HG02840 (cell line): ENCODE data around the gene MRE11.
"Not testable (repeated sequence)": the region's sequence is repeated elsewhere in the genome, so short reads cannot be mapped to it uniquely, and the experiment has no call there.

ENCODE experiments used
- ATAC-seq: cut with Tn5 transposase; IDR thresholded peaks from one replicate; pipeline ENCODE4 v1.9.1; 2021; ENCODE audit warnings: mild to moderate bottlenecking, moderate library complexity, moderate number of reproducible peaks; ENCODE audit not compliant: unreplicated experiment, low FRiP score

Gene MRE11

GRCh38 chr11:94433049-94433448 is 60.6 kb downstream of the MRE11 start:
- ATAC-seq, result no peak

DNA sequence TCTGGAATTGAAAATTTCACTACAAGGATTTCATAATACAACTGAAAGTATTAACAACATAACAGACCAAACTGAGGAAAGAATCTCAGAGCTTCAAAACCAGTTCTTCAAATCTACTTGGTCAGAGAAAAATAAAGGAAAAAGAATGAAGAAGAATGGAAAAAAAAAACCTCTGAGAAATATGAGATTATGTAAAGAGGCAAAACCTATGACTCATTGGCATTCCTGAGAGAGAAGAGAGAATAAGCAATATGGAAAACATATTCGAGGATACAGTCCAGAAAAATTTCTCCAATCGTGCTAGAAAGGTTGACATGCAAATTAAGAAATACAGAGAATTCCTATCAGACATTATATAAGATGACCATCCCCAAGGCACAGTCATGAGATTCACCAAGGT is 69.0 kb downstream of the MRE11 start:
- ATAC-seq, result no peak

DNA sequence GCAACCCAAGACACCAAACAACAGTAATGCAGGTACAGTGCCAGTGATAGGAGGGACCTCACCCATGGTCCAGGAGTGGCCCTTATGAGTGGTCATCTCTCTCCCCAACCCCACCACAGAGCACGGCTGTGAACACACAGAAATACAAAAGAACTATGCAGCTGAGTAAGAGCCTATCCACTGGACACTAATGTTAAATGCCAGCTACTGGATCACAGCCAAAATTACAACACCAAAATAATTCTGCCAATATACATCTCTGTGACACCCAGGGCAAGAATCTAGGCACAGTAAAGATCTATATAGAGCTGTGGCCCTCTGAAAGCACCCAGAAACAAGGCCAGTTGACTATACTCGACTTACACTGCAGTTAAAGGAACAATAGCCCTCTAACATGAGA is 69.6 kb downstream of the MRE11 start:
- ATAC-seq, result no peak

GRCh38 chr11:94423507-94423906 is 70.1 kb downstream of the MRE11 start:
- no peak for ATAC-seq

GRCh38 chr11:94418123-94418765 is 75.4 kb downstream of the MRE11 start:
- ATAC-seq, result no peak

DNA sequence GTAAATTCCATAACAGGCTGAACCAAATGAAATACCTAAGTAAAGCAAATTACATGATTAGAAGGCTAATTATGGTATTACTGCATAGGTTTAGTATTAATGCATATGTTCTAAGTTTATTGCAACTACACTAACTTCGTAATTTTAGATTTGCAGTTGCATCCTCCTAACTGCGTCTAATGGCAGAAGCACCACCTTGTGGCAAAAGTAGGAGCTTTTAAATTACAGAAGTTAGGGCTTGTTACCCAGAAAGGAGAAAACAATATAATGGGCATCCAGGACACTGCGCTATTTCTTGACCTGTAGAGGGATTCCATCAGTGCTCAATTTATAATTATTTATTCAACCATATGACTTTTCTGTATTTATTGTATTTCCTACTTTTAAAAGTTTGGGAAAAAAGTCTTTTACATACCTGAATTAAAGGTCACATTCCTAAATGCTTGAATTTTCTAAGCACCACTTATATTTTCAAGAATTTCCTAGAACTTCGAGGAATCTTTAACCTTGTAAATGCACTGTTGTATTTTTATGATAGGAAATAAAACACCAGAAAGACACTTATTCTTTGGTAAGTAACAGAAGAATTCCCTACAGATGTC is 76.2 kb downstream of the MRE11 start:
- no peak for ATAC-seq

DNA sequence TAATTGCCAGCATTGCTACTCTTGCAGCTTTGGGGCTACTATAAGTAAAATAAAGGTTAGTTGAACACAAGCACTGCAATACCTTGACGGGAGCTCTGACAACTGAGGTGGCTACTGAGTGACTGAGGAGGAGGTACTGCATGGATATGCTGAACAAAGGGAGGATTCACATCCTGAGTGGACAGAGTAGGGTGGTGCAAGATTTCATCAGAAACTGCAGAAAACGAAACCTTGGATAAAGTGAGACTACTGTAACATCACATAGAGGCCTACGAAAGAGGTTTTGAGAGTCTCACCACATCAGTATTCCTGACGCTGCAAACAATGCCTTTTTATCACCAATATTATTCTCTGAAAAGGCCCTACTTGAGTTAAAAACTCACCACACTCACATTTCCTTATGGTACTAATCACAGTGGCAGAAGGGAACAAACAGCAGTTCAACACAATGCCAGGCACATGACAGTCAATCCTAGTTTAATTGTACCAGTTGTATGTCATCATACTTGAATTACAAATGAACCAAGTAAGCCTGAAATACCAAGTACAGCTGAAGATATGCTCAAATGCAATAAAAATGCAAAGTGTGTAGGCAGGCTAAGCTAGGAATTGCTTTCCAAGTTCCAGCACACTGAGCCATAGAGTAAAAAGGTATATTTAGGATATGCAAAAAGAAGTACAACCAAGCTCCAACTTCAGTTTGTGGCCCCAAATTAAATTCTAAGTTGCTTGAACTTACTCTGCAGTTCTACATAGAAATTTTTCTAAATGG is 88.4 kb downstream of the MRE11 start:
- ATAC-seq, result no peak

GRCh38 chr11:94402355-94402754 is 91.3 kb downstream of the MRE11 start:
- ATAC-seq, result no peak

DNA sequence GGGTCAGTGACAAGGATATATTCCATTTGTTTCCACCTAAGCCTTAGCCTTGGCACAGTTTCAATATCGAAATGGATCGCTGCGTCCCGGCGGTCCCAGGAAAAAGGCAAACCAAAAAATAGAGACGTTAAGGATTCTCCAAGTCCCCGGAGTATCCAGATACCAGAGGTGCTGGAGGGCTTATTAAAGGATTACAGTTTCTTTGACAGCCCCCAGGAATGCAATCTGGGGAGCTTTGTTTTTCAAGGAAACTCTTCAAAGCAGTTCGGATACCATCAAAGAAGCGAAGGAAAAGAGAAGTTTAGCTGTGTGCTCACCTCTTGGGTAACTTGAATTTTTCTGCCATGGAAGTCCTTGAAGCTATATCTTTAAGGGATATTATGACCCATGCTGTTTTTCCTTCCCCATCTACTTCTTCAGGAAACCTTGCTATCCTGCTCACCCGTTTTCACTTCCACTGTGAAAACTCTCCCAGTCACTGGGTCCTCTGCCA is 91.8 kb downstream of the MRE11 start:
- no peak for ATAC-seq

GRCh38 chr11:94400839-94401772 is 92.5 kb downstream of the MRE11 start, which contains the start of gene GPR83:
Gene GPR83 (minus strand): TSS chr11:94401419. CDS start chr11:94401247, 172 bp downstream.
- ATAC-seq, result no peak

- ATAC-seq, result no peak
Observed at GRCh38 chr11:94400457-94400838, 93.2 kb downstream of the MRE11 start.

DNA sequence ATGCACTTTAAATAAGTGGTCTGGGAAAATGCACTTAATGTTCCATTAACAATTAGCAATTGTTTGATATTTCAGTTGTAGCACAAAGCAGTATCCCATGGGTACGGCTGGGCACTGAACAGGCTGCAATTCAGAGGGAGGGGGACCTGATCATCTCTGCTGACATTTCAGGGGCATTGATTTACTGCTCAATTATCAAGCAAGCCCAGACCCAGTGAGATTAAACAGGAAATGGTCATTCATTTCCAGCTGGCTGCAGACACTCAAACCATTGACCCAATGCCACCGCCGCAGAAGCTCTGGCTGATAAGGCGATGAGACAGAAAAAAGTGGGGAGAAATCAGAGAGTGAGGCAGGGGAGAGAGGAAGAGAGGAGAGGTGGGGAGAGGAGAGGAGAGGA is 93.6 kb downstream of the MRE11 start:
- ATAC-seq, result no peak

DNA sequence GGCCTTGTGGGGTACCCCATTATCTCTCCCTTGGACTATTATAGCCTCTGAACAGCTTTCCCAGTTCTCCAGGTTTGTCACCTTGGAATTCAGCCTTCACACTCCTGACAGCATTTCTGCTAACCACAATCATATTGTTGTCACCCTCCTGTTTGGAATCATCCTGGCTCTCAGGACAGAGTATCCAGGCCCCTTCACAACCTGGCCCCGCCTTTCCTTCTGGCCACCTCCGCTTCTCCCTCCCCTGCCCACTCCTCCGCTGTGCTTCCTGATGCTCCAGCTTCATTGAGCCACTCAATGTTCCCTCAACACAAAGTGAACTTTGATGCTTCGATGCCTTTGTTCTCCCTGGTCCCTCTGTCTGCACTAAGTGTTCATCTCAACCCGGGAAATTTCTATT is 95.5 kb downstream of the MRE11 start:
- ATAC-seq, result no peak

- no peak for ATAC-seq
Observed at GRCh38 chr11:94396282-94396681, 97.4 kb downstream of the MRE11 start.

DNA sequence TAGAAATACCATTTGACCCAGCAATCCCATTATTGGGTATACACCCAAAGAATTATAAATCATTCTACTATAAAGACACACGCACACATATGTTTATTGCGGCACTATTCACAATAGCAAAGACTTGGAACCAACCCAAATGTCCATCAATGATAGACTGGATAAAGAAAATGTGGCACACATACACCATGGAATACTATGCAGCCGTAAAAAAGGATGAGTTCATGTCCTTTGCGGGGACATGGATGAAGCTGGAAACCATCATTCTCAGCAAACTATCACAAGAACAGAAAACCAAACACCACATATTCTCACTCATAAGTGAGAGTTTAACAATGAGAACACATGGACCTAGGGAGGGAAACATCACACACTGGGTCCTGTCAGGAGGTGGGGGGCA is 101.7 kb downstream of the MRE11 start:
- not testable (repeated sequence) for ATAC-seq

GRCh38 chr11:94379613-94380012 is 114.0 kb downstream of the MRE11 start:
- no peak for ATAC-seq

DNA sequence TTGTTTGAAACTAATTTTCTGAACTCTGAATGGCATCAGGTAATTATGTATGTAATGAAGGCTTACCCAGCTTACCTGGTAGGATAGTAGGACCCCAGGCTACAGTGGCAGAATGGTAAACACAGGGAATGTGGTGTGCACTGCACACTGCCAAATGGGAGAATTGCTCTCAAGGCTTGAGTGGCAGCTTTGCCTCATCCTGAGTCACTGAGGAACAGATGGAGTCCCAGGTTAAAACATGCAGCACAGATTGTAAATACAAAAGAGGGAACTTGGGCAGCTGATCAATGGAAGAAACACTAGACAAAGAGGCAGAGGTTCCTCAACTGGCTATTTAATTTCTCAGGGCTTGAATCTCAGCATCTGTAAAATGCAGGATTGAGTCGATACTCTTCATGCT is 116.8 kb downstream of the MRE11 start:
- ATAC-seq, result no peak

DNA sequence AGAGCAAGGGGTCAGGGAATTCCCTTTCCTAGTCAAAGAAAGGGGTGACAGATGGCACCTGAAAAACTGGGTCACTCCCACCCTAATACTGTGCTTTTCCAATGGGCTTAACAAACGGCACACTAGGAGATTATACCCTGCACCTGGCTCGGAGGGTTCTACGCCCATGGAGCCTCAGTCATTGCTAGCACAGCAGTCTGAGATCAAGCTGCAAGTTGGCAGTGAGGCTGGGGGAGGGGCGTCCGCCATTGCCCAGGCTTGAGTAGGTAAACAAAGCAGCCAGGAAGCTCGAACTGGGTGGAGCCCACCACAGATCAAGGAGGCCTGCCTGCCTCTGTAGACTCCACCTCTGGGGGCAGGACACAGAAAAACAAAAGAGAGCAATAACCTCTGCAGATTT is 123.1 kb downstream of the MRE11 start:
- not testable (repeated sequence) for ATAC-seq
